K562 treated with DMSO at 1 percent for 4 hours (cell line): ENCODE data around the gene GPATCH3. TPM values are rescaled to one million over a fixed set of nuclear protein-coding genes. Genes with fewer than 3 reads are reported as not detected.

Experiments used
- total RNA-seq: library from RNA; unstranded; fragments of 300-600 nt; gene quantifications from 2 replicates; pipeline ENCODE4 v1.2.3, GENCODE V29; 2022; ENCODE audit not compliant: insufficient read depth

GPATCH3 gene
- 19.8 and 20.9 TPM in 2 replicates for total RNA-seq

GRCh38 chr1:26900001-26900814, at the start of gene GPATCH3:
GPATCH3 (minus strand) TSS chr1:26900467; CDS start chr1:26900442, 25 bp downstream.

GRCh38 chr1:26921540-26922430, 21.5 kb upstream of the GPATCH3 start, which contains the start of gene NUDC:
NUDC (plus strand) TSS chr1:26921743; CDS start chr1:26921849, 106 bp downstream.

GRCh38 chr1:26913754-26914619, 13.7 kb upstream of the GPATCH3 start, which contains the start of gene NR0B2:
NR0B2 (minus strand) TSS chr1:26913975; CDS start chr1:26913940, 35 bp downstream.

GRCh38 chr1:26889551-26890466, 10.5 kb downstream of the GPATCH3 start, which contains the start of gene GPN2:
GPN2 (minus strand) TSS chr1:26890283; CDS start chr1:26890096, 187 bp downstream.

GRCh38 chr1:26862781-26863684, 37.2 kb downstream of the GPATCH3 start, which contains the start of gene SFN:
SFN (plus strand) TSS chr1:26863149; CDS start chr1:26863213, 64 bp downstream.

Other genes starting within 250 kb of the GPATCH3 start
- gene ARID1A, start 204.5 kb downstream of the GPATCH3 start, total RNA-seq: 35.2 and 40.5 TPM in 2 replicates
- 11.0 and 11.3 TPM in 2 replicates for gene PIGV, start 112.5 kb downstream of the GPATCH3 start, total RNA-seq
- gene ZDHHC18, start 73.8 kb downstream of the GPATCH3 start, total RNA-seq: 24.9 and 29.1 TPM in 2 replicates
- gene SFN, start 37.3 kb downstream of the GPATCH3 start, total RNA-seq: 1.1 TPM in 2 replicates
- gene GPN2, start 10.2 kb downstream of the GPATCH3 start, total RNA-seq: 23.9 and 30.3 TPM in 2 replicates
- not detected in 2 replicates for gene NR0B2, start 13.5 kb upstream of the GPATCH3 start, total RNA-seq
- gene NUDC, start 21.3 kb upstream of the GPATCH3 start, total RNA-seq: 153 and 159 TPM in 2 replicates
- 1.5 TPM in 1 of 2 replicates, not detected in the other for gene KDF1, start 60.0 kb upstream of the GPATCH3 start, total RNA-seq
- 0.42 TPM in 1 of 2 replicates, not detected in the other for gene TRNP1, start 93.2 kb upstream of the GPATCH3 start, total RNA-seq
- gene TENT5B, start 112.4 kb upstream of the GPATCH3 start, total RNA-seq: 3.9 and 4.7 TPM in 2 replicates